Endothelial cell of umbilical vein (primary cell): ENCODE measurements around the gene ULK2.

ENCODE experiments used
- CTCF ChIP-seq, 2 donors: IDR thresholded peaks; 1 replicate in 1 of 2; 2 replicates in 1 of 2; pipeline ENCODE4 v1.5.1; 2011; ENCODE audit warnings: low read length in 2 of 2, mild to moderate bottlenecking in 2 of 2, moderate library complexity in 2 of 2, control low read depth in 1 of 2, inconsistent platforms in 1 of 2, low read depth in 1 of 2; ENCODE audit not compliant: insufficient read depth in 1 of 2; ENCODE audit errors: extremely low read depth in 1 of 2
- EZH2 ChIP-seq: IDR thresholded peaks from 2 replicates; pipeline ENCODE4 v1.6.1; 2012; ENCODE audit warnings: borderline replicate concordance, low read depth, mild to moderate bottlenecking, moderate library complexity, low read length, inconsistent platforms; ENCODE audit not compliant: severe bottlenecking
- FOS ChIP-seq: IDR thresholded peaks from 2 replicates; pipeline ENCODE4 v1.6.1; 2011; ENCODE audit warnings: mild to moderate bottlenecking, low read length, moderate library complexity, borderline replicate concordance; ENCODE audit not compliant: insufficient read depth
- GATA2 ChIP-seq: IDR thresholded peaks from 2 replicates; pipeline ENCODE4 v1.7.0; 2011; ENCODE audit warnings: low read depth, mild to moderate bottlenecking, moderate library complexity, mixed read lengths, low read length; ENCODE audit not compliant: insufficient read length, insufficient read depth
- JUN ChIP-seq: IDR thresholded peaks from 2 replicates; pipeline ENCODE4 v1.6.1; 2011; ENCODE audit warnings: borderline replicate concordance, low read depth; ENCODE audit not compliant: insufficient read length, insufficient read depth
- MAX ChIP-seq: IDR thresholded peaks from 2 replicates; pipeline ENCODE4 v1.6.1; 2011; ENCODE audit not compliant: insufficient read depth, insufficient read length
- MYC ChIP-seq: IDR thresholded peaks from one replicate; pipeline ENCODE4 v1.6.1; 2011; ENCODE audit warnings: mild to moderate bottlenecking, low read depth, low read length
- POLR2A ChIP-seq: IDR thresholded peaks from 2 replicates; pipeline ENCODE4 v1.6.1; 2012; ENCODE audit warnings: low read depth, mild to moderate bottlenecking, control low read depth, low read length
- POLR2AphosphoS5 ChIP-seq: IDR thresholded peaks from 2 replicates; pipeline ENCODE4 v1.6.1; 2012; ENCODE audit warnings: low read depth, mild to moderate bottlenecking, control low read depth, low read length, moderate library complexity; ENCODE audit not compliant: insufficient read depth

DNA sequence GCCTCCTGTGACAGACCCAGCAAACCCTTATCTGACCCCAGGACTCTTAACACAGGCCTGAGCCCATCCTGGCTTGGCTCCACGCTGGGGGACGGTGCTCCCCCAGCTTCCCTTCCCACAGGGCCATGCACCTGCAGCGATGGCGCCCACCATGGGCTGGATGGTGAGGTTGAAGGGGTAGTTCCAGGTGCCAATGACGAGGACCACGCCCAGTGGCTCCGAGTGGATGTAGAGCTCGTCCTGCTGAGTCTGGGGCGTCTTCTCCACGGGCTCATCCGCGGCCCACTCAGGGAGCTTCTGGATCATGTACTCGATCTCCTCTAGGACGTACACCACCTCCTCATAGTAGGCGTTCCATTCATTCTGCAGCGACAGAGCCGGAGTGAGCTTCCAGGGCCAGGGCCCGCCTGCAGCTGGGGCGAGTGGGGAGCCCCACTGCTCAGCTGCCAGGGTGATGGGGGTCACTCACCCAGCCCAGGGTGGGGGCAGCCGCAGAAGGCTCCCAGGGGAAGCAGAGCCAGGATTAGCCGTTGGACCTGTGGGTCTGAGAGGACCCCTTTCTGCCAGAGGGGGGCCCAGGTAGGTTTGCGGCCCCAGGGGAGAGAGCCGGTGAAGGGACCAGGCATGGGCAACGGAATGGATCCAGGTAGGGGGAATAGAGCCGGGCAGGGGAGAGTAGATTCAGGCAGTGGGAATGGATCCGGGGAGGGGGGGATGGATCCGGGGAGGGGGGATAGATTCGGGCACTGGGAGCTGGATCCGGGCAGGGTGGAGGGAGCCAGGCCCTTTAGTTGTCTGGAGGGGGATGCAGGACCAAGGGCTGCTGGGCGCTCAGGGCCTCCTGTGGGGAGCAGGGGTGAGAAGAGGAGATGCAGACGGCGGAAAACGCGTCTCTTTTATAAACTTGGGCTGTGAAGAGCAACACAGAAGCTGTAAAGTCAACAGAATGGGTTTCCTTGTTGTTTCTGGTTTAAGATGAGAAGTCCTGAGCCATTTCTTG is 124.3 kb downstream of the ULK2 start:
- no peak for TF ChIP-seq CTCF (IDR thresholded peaks at IDR 0.05; ENCODE audit: extremely low read depth in 1 of 2, insufficient read depth in 1 of 2, low read depth in 1 of 2, low read length in 2 of 2)
- no peak for TF ChIP-seq MYC
- no peak for TF ChIP-seq EZH2
- TF ChIP-seq POLR2AphosphoS5, result no peak
- TF ChIP-seq POLR2A, result no peak
- TF ChIP-seq MAX, result no peak
- TF ChIP-seq JUN, result no peak
- no peak for TF ChIP-seq GATA2
- TF ChIP-seq FOS, result no peak
